ENCODE results near the gene PIP4K2B. TPM values are rescaled to one million over a fixed set of nuclear protein-coding genes. Genes with fewer than 3 reads are reported as not detected.
A peak's percentile ranks its signal among the peaks of the same experiment; 100 is the strongest.

Gene PIP4K2B
- total RNA-seq, 6 experiments from 2014 or later, result 48.7 to 61.8 (median 55.5) TPM

GRCh38 chr17:38786372-38786771 lies 13.0 kb downstream of the PIP4K2B start:
- no peak for TF ChIP-seq CTCF (IDR thresholded peaks at IDR 0.05)
- H3K36me3 Mint-ChIP-seq (ENCODE audit: low read depth), result peaks cover 12% of the 10 kb centered on the region
- peaks cover 25% of the 10 kb centered on the region for H3K4me1 Mint-ChIP-seq (ENCODE audit: low read depth)
- H3K9me3 Mint-ChIP-seq, result no peaks in the 10 kb centered on the region
- H3K4me3 Mint-ChIP-seq, result no peak overlapping the region
- DNase-seq, result no peak
- no peak overlapping the region for H3K27ac Mint-ChIP-seq
- H3K27me3 Mint-ChIP-seq (ENCODE audit: insufficient read depth), result no peaks in the 10 kb centered on the region; the same call in 1 of the 2 replicates

GRCh38 chr17:38783227-38783626 lies 16.1 kb downstream of the PIP4K2B start:
- no peak for TF ChIP-seq CTCF (IDR thresholded peaks at IDR 0.05)
- Mint-ChIP-seq H3K27ac (no peak overlapping the region), H3K27me3 (ENCODE audit: insufficient read depth) (no peaks in the 10 kb centered on the region; the same call in 1 of the 2 replicates), H3K4me3 (no peak overlapping the region), H3K36me3 (ENCODE audit: low read depth) (peaks cover 28% of the 10 kb centered on the region), H3K9me3 (no peaks in the 10 kb centered on the region), H3K4me1 (ENCODE audit: low read depth) (peaks cover 13% of the 10 kb centered on the region)
- no peak for DNase-seq

- Mint-ChIP-seq H3K27me3 (ENCODE audit: insufficient read depth) (no peaks in the 10 kb centered on the region; the same call in 1 of the 2 replicates), H3K4me1 (ENCODE audit: low read depth) (peaks cover 22% of the 10 kb centered on the region), H3K9me3 (no peaks in the 10 kb centered on the region), H3K27ac (no peak overlapping the region), H3K36me3 (ENCODE audit: low read depth) (peaks cover 26% of the 10 kb centered on the region; the same call in 1 of the 2 replicates), H3K4me3 (no peak overlapping the region)
- no peak for DNase-seq
- no peak for TF ChIP-seq CTCF (IDR thresholded peaks at IDR 0.05)
Measured at GRCh38 chr17:38779965-38780752, 19.2 kb downstream of the PIP4K2B start.

GRCh38 chr17:38777641-38778250 lies 21.6 kb downstream of the PIP4K2B start:
- Mint-ChIP-seq H3K27ac (peak overlapping the region; percentile 69), H3K4me3 (no peak overlapping the region), H3K4me1 (ENCODE audit: low read depth) (peaks cover 22% of the 10 kb centered on the region), H3K36me3 (ENCODE audit: low read depth) (peaks cover 35% of the 10 kb centered on the region), H3K9me3 (no peaks in the 10 kb centered on the region), H3K27me3 (ENCODE audit: insufficient read depth) (no peaks in the 10 kb centered on the region; the same call in 1 of the 2 replicates)
- DNase-seq, result peak; percentile 39
- no peak for TF ChIP-seq CTCF (IDR thresholded peaks at IDR 0.05)

- TF ChIP-seq CTCF (IDR thresholded peaks at IDR 0.05), result no peak
- H3K36me3 Mint-ChIP-seq (ENCODE audit: low read depth), result peaks cover 37% of the 10 kb centered on the region
- no peak overlapping the region for H3K27ac Mint-ChIP-seq
- no peaks in the 10 kb centered on the region for H3K9me3 Mint-ChIP-seq
- H3K4me3 Mint-ChIP-seq, result no peak overlapping the region
- DNase-seq, result no peak
- H3K27me3 Mint-ChIP-seq (ENCODE audit: insufficient read depth), result no peaks in the 10 kb centered on the region; the same call in none of the 2 replicates
- peaks cover 10% of the 10 kb centered on the region for H3K4me1 Mint-ChIP-seq (ENCODE audit: low read depth)
Measured at GRCh38 chr17:38773258-38773657, 26.1 kb downstream of the PIP4K2B start.
